Stimulated activated naive CD8-positive, alpha-beta T cell treated with anti-CD3 and anti-CD28 coated beads, Interleukin-15, Interleukin-2, amounts not matched to agents 100 ng/mL and 50 ng/mL, for 24 hours (primary cell): ENCODE data around the gene AFTPH.
A peak's percentile ranks its signal among the peaks of the same experiment; 100 is the strongest.

Experiments used
- H3K27ac Mint-ChIP-seq: one replicate; pipeline ENCODE4 v1.8.0; 2021; ENCODE audit warnings: mild to moderate bottlenecking, mixed read lengths
- H3K27me3 Mint-ChIP-seq: one replicate; pipeline ENCODE4 v1.8.0; 2021; ENCODE audit warnings: mixed read lengths
- H3K36me3 Mint-ChIP-seq: one replicate; pipeline ENCODE4 v1.8.0; 2021; ENCODE audit warnings: low read depth, mixed read lengths
- H3K4me1 Mint-ChIP-seq: one replicate; pipeline ENCODE4 v1.8.0; 2021; ENCODE audit warnings: low read depth, mixed read lengths
- H3K4me3 Mint-ChIP-seq: one replicate; pipeline ENCODE4 v1.8.0; 2021; ENCODE audit warnings: mild to moderate bottlenecking, mixed read lengths
- H3K9me3 Mint-ChIP-seq: one replicate; pipeline ENCODE4 v1.8.0; 2021; ENCODE audit warnings: mixed read lengths

Gene AFTPH

GRCh38 chr2:64620661-64621060, 96.5 kb downstream of the AFTPH start:
- no peak overlapping the region for H3K4me3 Mint-ChIP-seq
- no peaks in the 10 kb centered on the region for H3K27me3 Mint-ChIP-seq
- no peaks in the 10 kb centered on the region for H3K4me1 Mint-ChIP-seq
- no peaks in the 10 kb centered on the region for H3K9me3 Mint-ChIP-seq
- no peaks in the 10 kb centered on the region for H3K36me3 Mint-ChIP-seq
- H3K27ac Mint-ChIP-seq, result no peak overlapping the region

GRCh38 chr2:64622443-64623241, 98.5 kb downstream of the AFTPH start:
- Mint-ChIP-seq H3K36me3 (no peaks in the 10 kb centered on the region), H3K9me3 (no peaks in the 10 kb centered on the region), H3K27me3 (no peaks in the 10 kb centered on the region), H3K4me1 (no peaks in the 10 kb centered on the region), H3K27ac (no peak overlapping the region), H3K4me3 (no peak overlapping the region)

- H3K36me3 Mint-ChIP-seq, result no peaks in the 10 kb centered on the region
- H3K27me3 Mint-ChIP-seq, result no peaks in the 10 kb centered on the region
- peaks cover 6% of the 10 kb centered on the region for H3K4me1 Mint-ChIP-seq
- no peaks in the 10 kb centered on the region for H3K9me3 Mint-ChIP-seq
- no peak overlapping the region for H3K4me3 Mint-ChIP-seq
- no peak overlapping the region for H3K27ac Mint-ChIP-seq
These were observed 99.2 kb downstream of the AFTPH start for GRCh38 chr2:64623242-64623850.

- peaks cover 13% of the 10 kb centered on the region for H3K4me1 Mint-ChIP-seq
- no peak overlapping the region for H3K4me3 Mint-ChIP-seq
- no peaks in the 10 kb centered on the region for H3K36me3 Mint-ChIP-seq
- H3K27me3 Mint-ChIP-seq, result no peaks in the 10 kb centered on the region
- no peak overlapping the region for H3K27ac Mint-ChIP-seq
- no peaks in the 10 kb centered on the region for H3K9me3 Mint-ChIP-seq
These were observed 100.0 kb downstream of the AFTPH start for GRCh38 chr2:64624108-64624610.

GRCh38 chr2:64624862-64625261, 100.7 kb downstream of the AFTPH start:
- no peaks in the 10 kb centered on the region for H3K9me3 Mint-ChIP-seq

GRCh38 chr2:64625299-64626145, 101.4 kb downstream of the AFTPH start:
- peak overlapping the region; percentile 41 for H3K27ac Mint-ChIP-seq
- no peak overlapping the region for H3K4me3 Mint-ChIP-seq
- peaks cover 13% of the 10 kb centered on the region for H3K4me1 Mint-ChIP-seq
- no peaks in the 10 kb centered on the region for H3K9me3 Mint-ChIP-seq
- H3K27me3 Mint-ChIP-seq, result no peaks in the 10 kb centered on the region
- H3K36me3 Mint-ChIP-seq, result no peaks in the 10 kb centered on the region

More at GRCh38 chr2:64624862-64625261, 100.7 kb downstream of the AFTPH start:
- H3K4me3 Mint-ChIP-seq, result no peak overlapping the region
- no peaks in the 10 kb centered on the region for H3K36me3 Mint-ChIP-seq
- no peaks in the 10 kb centered on the region for H3K27me3 Mint-ChIP-seq
- peaks cover 13% of the 10 kb centered on the region for H3K4me1 Mint-ChIP-seq
- no peak overlapping the region for H3K27ac Mint-ChIP-seq

GRCh38 chr2:64626146-64626809, 102.2 kb downstream of the AFTPH start:
- Mint-ChIP-seq H3K27me3 (no peaks in the 10 kb centered on the region), H3K36me3 (no peaks in the 10 kb centered on the region), H3K27ac (no peak overlapping the region), H3K4me3 (no peak overlapping the region), H3K4me1 (peaks cover 13% of the 10 kb centered on the region), H3K9me3 (no peaks in the 10 kb centered on the region)

GRCh38 chr2:64626963-64627760, 103.0 kb downstream of the AFTPH start:
- peaks cover 13% of the 10 kb centered on the region for H3K4me1 Mint-ChIP-seq
- H3K36me3 Mint-ChIP-seq, result no peaks in the 10 kb centered on the region
- H3K27ac Mint-ChIP-seq, result no peak overlapping the region
- H3K4me3 Mint-ChIP-seq, result no peak overlapping the region
- H3K27me3 Mint-ChIP-seq, result no peaks in the 10 kb centered on the region
- H3K9me3 Mint-ChIP-seq, result no peaks in the 10 kb centered on the region

- peak overlapping the region; percentile 28 for H3K27ac Mint-ChIP-seq
- peaks cover 5% of the 10 kb centered on the region for H3K36me3 Mint-ChIP-seq
- H3K9me3 Mint-ChIP-seq, result no peaks in the 10 kb centered on the region
- H3K4me1 Mint-ChIP-seq, result peaks cover 13% of the 10 kb centered on the region
- no peak overlapping the region for H3K4me3 Mint-ChIP-seq
- H3K27me3 Mint-ChIP-seq, result no peaks in the 10 kb centered on the region
These were observed 104.0 kb downstream of the AFTPH start for GRCh38 chr2:64627860-64628841.

GRCh38 chr2:64629329-64629781, 105.2 kb downstream of the AFTPH start:
- Mint-ChIP-seq H3K27me3 (no peaks in the 10 kb centered on the region), H3K36me3 (peaks cover 17% of the 10 kb centered on the region), H3K27ac (no peak overlapping the region), H3K4me1 (peaks cover 13% of the 10 kb centered on the region), H3K9me3 (no peaks in the 10 kb centered on the region), H3K4me3 (no peak overlapping the region)

GRCh38 chr2:64629875-64630274, 105.7 kb downstream of the AFTPH start:
- Mint-ChIP-seq H3K27me3 (no peaks in the 10 kb centered on the region), H3K27ac (no peak overlapping the region), H3K4me3 (no peak overlapping the region), H3K4me1 (peaks cover 13% of the 10 kb centered on the region), H3K36me3 (peaks cover 20% of the 10 kb centered on the region), H3K9me3 (no peaks in the 10 kb centered on the region)

GRCh38 chr2:64630752-64631151, 106.6 kb downstream of the AFTPH start:
- no peak overlapping the region for H3K4me3 Mint-ChIP-seq
- no peaks in the 10 kb centered on the region for H3K9me3 Mint-ChIP-seq
- H3K36me3 Mint-ChIP-seq, result peaks cover 29% of the 10 kb centered on the region
- no peaks in the 10 kb centered on the region for H3K27me3 Mint-ChIP-seq
- H3K27ac Mint-ChIP-seq, result peak overlapping the region; percentile 49
- H3K4me1 Mint-ChIP-seq, result peaks cover 17% of the 10 kb centered on the region

- Mint-ChIP-seq H3K27me3 (no peaks in the 10 kb centered on the region), H3K36me3 (peaks cover 39% of the 10 kb centered on the region), H3K9me3 (no peaks in the 10 kb centered on the region), H3K4me3 (no peak overlapping the region), H3K27ac (no peak overlapping the region), H3K4me1 (peaks cover 27% of the 10 kb centered on the region)
These were observed 107.6 kb downstream of the AFTPH start for GRCh38 chr2:64631771-64632170.
